AG09319 (cell line): Measurements from ENCODE around the gene MMS19.

Source experiments
- DNase-seq: peaks from one replicate; pipeline ENCODE4 v3.0.0-alpha.2; 2010; ENCODE audit warnings: low read depth; ENCODE audit errors: extremely low read depth
- CTCF ChIP-seq: IDR thresholded peaks from 2 replicates; pipeline ENCODE4 v1.5.1; 2011; ENCODE audit warnings: low read depth, mild to moderate bottlenecking, inconsistent platforms, low read length, moderate library complexity

Gene MMS19

GRCh38 chr10:97542169-97543024 lies 44.2 kb upstream of the MMS19 start:
- no peak for TF ChIP-seq CTCF
- peak; percentile 69 for DNase-seq

GRCh38 chr10:97540669-97541500 lies 42.7 kb upstream of the MMS19 start:
- no peak for TF ChIP-seq CTCF
- DNase-seq: no peak

GRCh38 chr10:97539523-97540200 lies 41.4 kb upstream of the MMS19 start:
- peak; percentile 71 for DNase-seq
- peak; percentile 45 for TF ChIP-seq CTCF

DNA sequence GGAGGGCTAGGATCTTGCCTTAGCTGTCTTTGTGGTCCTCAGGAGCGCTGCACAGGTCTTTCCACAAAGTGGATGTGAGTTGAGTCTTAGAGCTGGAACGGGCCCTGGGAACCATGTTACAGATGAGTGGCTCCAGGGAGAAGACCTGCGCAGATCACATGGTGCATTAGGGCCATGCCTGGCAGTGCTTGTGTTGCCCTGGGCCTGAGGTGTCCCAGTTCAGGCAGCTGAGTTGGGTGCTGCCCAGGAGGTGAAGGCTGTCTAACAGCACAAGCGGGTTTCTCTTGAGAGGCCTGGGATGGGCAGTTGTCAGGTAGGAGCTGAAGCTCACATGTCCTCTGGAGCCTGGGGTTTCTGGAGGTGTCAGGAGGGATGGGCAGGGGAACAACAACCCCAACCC lies 40.6 kb upstream of the MMS19 start:
- TF ChIP-seq CTCF: no peak
- no peak for DNase-seq

- DNase-seq: no peak
- TF ChIP-seq CTCF: no peak
Measured at GRCh38 chr10:97538411-97538810, 40.2 kb upstream of the MMS19 start.

DNA sequence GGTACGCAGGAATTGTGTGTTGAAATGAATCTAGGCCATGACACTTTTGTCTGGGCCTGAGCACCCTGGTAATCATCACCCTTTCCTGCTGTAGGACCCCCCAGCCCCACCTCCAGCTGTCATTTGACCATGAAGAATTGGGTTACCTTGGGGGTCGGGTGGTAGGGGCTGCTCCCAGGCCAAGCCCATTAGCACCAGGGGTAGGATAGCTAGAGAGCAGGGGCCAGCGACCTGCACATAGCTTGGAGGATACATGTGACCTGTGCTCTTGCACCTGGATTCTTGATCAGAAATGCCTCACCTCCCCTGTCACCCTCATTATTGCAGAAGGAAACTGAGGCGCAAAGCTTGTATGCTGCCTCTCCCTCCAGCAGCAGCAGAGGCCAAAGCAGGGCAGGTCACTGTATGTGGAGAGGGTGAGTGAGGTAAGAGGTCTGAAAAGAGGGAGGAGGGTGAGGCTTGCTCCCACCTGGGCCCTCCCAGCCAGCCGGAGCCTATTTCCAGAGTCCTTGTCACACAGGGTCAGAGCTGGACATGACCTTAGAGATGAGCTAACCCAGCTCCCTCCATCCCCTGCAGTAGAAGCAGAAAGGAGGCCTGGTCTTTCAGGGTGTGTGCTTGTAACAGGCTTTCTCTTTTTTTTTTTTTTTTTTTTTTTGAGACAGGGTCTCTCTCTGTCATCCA lies 39.1 kb upstream of the MMS19 start:
- no peak for TF ChIP-seq CTCF
- no peak for DNase-seq
